H9 (cell line): ENCODE results near the gene CELSR2. TPM values are rescaled to one million over a fixed set of nuclear protein-coding genes. Genes with fewer than 3 reads are reported as not detected.

ENCODE experiments used
- DNase-seq: peaks from one replicate; pipeline ENCODE4 v3.0.0-alpha.2; 2017
- H2AFZ ChIP-seq: one replicate; pipeline ENCODE4 v1.6.1; 2013; ENCODE audit warnings: mild to moderate bottlenecking, low read length, control low read depth, moderate library complexity
- H2AK5ac ChIP-seq: 2 replicates; pipeline ENCODE4 v1.6.1; 2013; ENCODE audit warnings: low read length, control low read depth, mixed read lengths; ENCODE audit not compliant: insufficient read length
- H2BK120ac ChIP-seq: one replicate; pipeline ENCODE4 v1.6.1; 2013; ENCODE audit warnings: low read depth, mild to moderate bottlenecking, low read length, control low read depth, inconsistent platforms; ENCODE audit not compliant: poor library complexity, severe bottlenecking
- H2BK12ac ChIP-seq: 2 replicates; pipeline ENCODE4 v1.6.1; 2013; ENCODE audit warnings: low read length, control low read depth, mixed read lengths, low read depth; ENCODE audit not compliant: insufficient read length
- H2BK15ac ChIP-seq: 2 replicates; pipeline ENCODE4 v1.6.1; 2013; ENCODE audit warnings: low read depth, low read length, control low read depth
- H2BK20ac ChIP-seq: one replicate; pipeline ENCODE4 v1.6.1; 2013; ENCODE audit warnings: low read depth, mild to moderate bottlenecking, low read length, control low read depth, inconsistent platforms; ENCODE audit not compliant: poor library complexity, severe bottlenecking
- H2BK5ac ChIP-seq: 2 replicates; pipeline ENCODE4 v1.6.1; 2013; ENCODE audit warnings: low read length, control low read depth, mixed read lengths; ENCODE audit not compliant: insufficient read length
- H3K14ac ChIP-seq: 2 replicates; pipeline ENCODE4 v1.6.1; 2013; ENCODE audit warnings: low read length, control low read depth; ENCODE audit not compliant: insufficient read depth
- H3K18ac ChIP-seq: 2 replicates; pipeline ENCODE4 v1.6.1; 2013; ENCODE audit warnings: low read depth, mild to moderate bottlenecking, mixed read lengths, low read length, control low read depth; ENCODE audit not compliant: insufficient read length
- H3K23ac ChIP-seq: 2 replicates; pipeline ENCODE4 v1.6.1; 2013; ENCODE audit warnings: low read length, control low read depth, mixed read lengths, low read depth; ENCODE audit not compliant: insufficient read length
- H3K23me2 ChIP-seq: 2 replicates; pipeline ENCODE4 v1.6.1; 2013; ENCODE audit warnings: low read depth, mild to moderate bottlenecking, mixed read lengths, low read length, control low read depth; ENCODE audit not compliant: insufficient read length, poor library complexity, severe bottlenecking
- H3K27ac ChIP-seq: 2 replicates; pipeline ENCODE4 v1.5.1; 2013; ENCODE audit warnings: low read length, control low read depth, mixed read lengths, low read depth; ENCODE audit not compliant: insufficient read length
- H3K27me3 ChIP-seq: 2 replicates; pipeline ENCODE4 v1.6.1; 2013; ENCODE audit warnings: low read length, control low read depth, inconsistent platforms; ENCODE audit not compliant: insufficient read depth
- H3K4ac ChIP-seq: 2 replicates; pipeline ENCODE4 v1.6.1; 2013; ENCODE audit warnings: low read depth, mild to moderate bottlenecking, control low read depth, inconsistent platforms, low read length, moderate library complexity
- H3K4me1 ChIP-seq: 2 replicates; pipeline ENCODE4 v1.6.1; 2013; ENCODE audit warnings: low read length, control low read depth, inconsistent platforms; ENCODE audit not compliant: insufficient read depth
- H3K4me2 ChIP-seq: 2 replicates; pipeline ENCODE4 v1.6.1; 2013; ENCODE audit warnings: low read length, control low read depth, mixed read lengths; ENCODE audit not compliant: insufficient read length, insufficient read depth
- H3K56ac ChIP-seq: 2 replicates; pipeline ENCODE4 v1.6.1; 2013; ENCODE audit warnings: low read depth, mild to moderate bottlenecking, mixed read lengths, low read length, control low read depth; ENCODE audit not compliant: insufficient read length
- H3K79me1 ChIP-seq: 2 replicates; pipeline ENCODE4 v1.6.1; 2013; ENCODE audit warnings: low read depth, mild to moderate bottlenecking, moderate library complexity, low read length, control low read depth, inconsistent platforms; ENCODE audit not compliant: insufficient read depth, poor library complexity, severe bottlenecking
- H3K79me2 ChIP-seq: 2 replicates; pipeline ENCODE4 v1.6.1; 2013; ENCODE audit warnings: low read length, control low read depth, inconsistent platforms; ENCODE audit not compliant: insufficient read depth
- H3K9ac ChIP-seq: 2 replicates; pipeline ENCODE4 v1.6.1; 2013; ENCODE audit warnings: low read length, control low read depth, mixed read lengths; ENCODE audit not compliant: insufficient read length; ENCODE audit errors: extremely low read depth
- H3K9me3 ChIP-seq: one replicate; pipeline ENCODE4 v1.6.1; 2013; ENCODE audit warnings: low read depth, low read length, inconsistent platforms; ENCODE audit not compliant: control insufficient read depth
- H3T11ph ChIP-seq: one replicate; pipeline ENCODE4 v1.6.1; 2013; ENCODE audit warnings: mild to moderate bottlenecking, low read length, control low read depth, inconsistent platforms
- H4K20me1 ChIP-seq: one replicate; pipeline ENCODE4 v1.6.1; 2013; ENCODE audit not compliant: control insufficient read depth, insufficient read length, insufficient read depth
- H4K5ac ChIP-seq: 2 replicates; pipeline ENCODE4 v1.6.1; 2013; ENCODE audit warnings: low read depth, mild to moderate bottlenecking, mixed read lengths, low read length, control low read depth; ENCODE audit not compliant: insufficient read length
- H4K8ac ChIP-seq: replicated peaks from 2 replicates; pipeline ENCODE4 v1.6.1; 2013; ENCODE audit warnings: low read length, control low read depth, mixed read lengths, low read depth; ENCODE audit not compliant: insufficient read length
- H4K91ac ChIP-seq: 2 replicates; pipeline ENCODE4 v1.6.1; 2013; ENCODE audit warnings: low read depth, mild to moderate bottlenecking, moderate library complexity, mixed read lengths, low read length, control low read depth; ENCODE audit not compliant: insufficient read length
- H3K27ac Mint-ChIP-seq, 3 experiments: 2 replicates in 2 of 3; 3 replicates in 1 of 3; pipeline ENCODE4 v1.8.0; 2020 to 2021; ENCODE audit warnings: mixed read lengths in 3 of 3, mild to moderate bottlenecking in 1 of 3, moderate library complexity in 1 of 3
- H3K27me3 Mint-ChIP-seq: 2 replicates; pipeline ENCODE4 v1.8.0; 2021; ENCODE audit warnings: low read depth, mild to moderate bottlenecking, moderate library complexity, mixed read lengths
- H3K36me3 Mint-ChIP-seq, 3 experiments: 2 replicates in 2 of 3; 3 replicates in 1 of 3; pipeline ENCODE4 v1.8.0; 2020 to 2021; ENCODE audit warnings: low read depth in 3 of 3, mixed read lengths in 3 of 3; ENCODE audit not compliant: insufficient read depth in 1 of 3
- H3K4me1 Mint-ChIP-seq, 2 experiments: 2 replicates each; pipeline ENCODE4 v1.8.0; 2020; ENCODE audit warnings: mixed read lengths in 2 of 2
- H3K4me3 Mint-ChIP-seq, 2 experiments: 2 replicates in 1 of 2; 3 replicates in 1 of 2; pipeline ENCODE4 v1.8.0; 2020 to 2021; ENCODE audit warnings: mild to moderate bottlenecking in 2 of 2, mixed read lengths in 2 of 2, moderate library complexity in 1 of 2
- H3K9me3 Mint-ChIP-seq, 2 experiments: 2 replicates in 1 of 2; 3 replicates in 1 of 2; pipeline ENCODE4 v1.8.0; 2020; ENCODE audit warnings: mild to moderate bottlenecking in 2 of 2, mixed read lengths in 2 of 2, moderate library complexity in 1 of 2
- CTCF ChIP-seq: fragments of 200-600 bp; sonication (generic); conservative IDR thresholded peaks from 3 replicates; pipeline ENCODE4 v1.8.0; 2021; ENCODE audit warnings: antibody characterized with exemption, mild to moderate bottlenecking
- WGBS: extraction: QIAGEN DNeasy Blood & Tissue Kit; methylation state at CpG from one replicate; pipeline ENCODE4 v1.1.7; 2013; ENCODE audit warnings: missing lambda C conversion rate, low lambda C conversion rate, mixed read lengths; ENCODE audit not compliant: insufficient read length; ENCODE audit errors: extremely low coverage; 5-methylcytosine and 5-hydroxymethylcytosine counted together
- total RNA-seq: library from RNA; stranded (reverse); gene quantifications from 2 replicates; pipeline ENCODE4 v1.2.1, GENCODE V29; 2021

The CELSR2 gene
- total RNA-seq, 1 experiment from 2014 or later: 29.2 TPM

GRCh38 chr1:109255097-109255651 lies 5.8 kb downstream of the CELSR2 start:
- Histone ChIP-seq H2BK12ac (no peak overlapping the region), H4K5ac (no peak overlapping the region), H2BK5ac (no peak overlapping the region), H3K56ac (no peak overlapping the region), H4K8ac (no peak overlapping the region), H2BK15ac (no peak overlapping the region), H3K23ac (no peak overlapping the region), H3K27ac (no peak overlapping the region), H2BK20ac (no peak overlapping the region), H3K27me3 (peaks cover 4% of the 10 kb centered on the region; the same call in 1 of the 2 replicates), H3K4me1 (no peaks in the 10 kb centered on the region; the same call in 1 of the 2 replicates), H3K4me2 (no peak overlapping the region), H2AFZ (no peak overlapping the region), H4K20me1 (no peaks in the 10 kb centered on the region), H3K9me3 (no peaks in the 10 kb centered on the region), H3K79me1 (no peaks in the 10 kb centered on the region), H4K91ac (no peak overlapping the region), H2BK120ac (no peak overlapping the region), H3K14ac (peak overlapping the region; percentile 9; the same call in 1 of the 2 replicates), H3K79me2 (no peaks in the 10 kb centered on the region; the same call in 1 of the 2 replicates), H3K18ac (peak overlapping the region; percentile 52), H2AK5ac (no peak overlapping the region), H3K23me2 (peaks cover 5% of the 10 kb centered on the region), H3K9ac (no peak overlapping the region), H3T11ph (no peak overlapping the region), H3K4ac (no peak overlapping the region; the same call in 1 of the 2 replicates)
- Mint-ChIP-seq H3K4me1 (peaks cover 47 to 57% of the 10 kb centered on the region in 2 experiments), H3K9me3 (peaks cover 14 to 21% of the 10 kb centered on the region in 2 experiments), H3K27ac (peak overlapping the region in 2 of 3 experiments; percentile 60 to 70; a peak in 3 of 7 replicates), H3K36me3 (peaks cover 25 to 40% (median 33%) of the 10 kb centered on the region in 3 experiments), H3K27me3 (peaks cover 22% of the 10 kb centered on the region), H3K4me3 (peak overlapping the region; percentile 41 to 67; a peak in 4 of 5 replicates)
- DNase-seq: no peak
- TF ChIP-seq CTCF: 0 out of 3 replicates have a peak, but pooled peaks have one; percentile 15
- no CpG with 5 or more reads among the region's 15 CpGs for WGBS
